ENCODE results near the gene CTSO.
"Not testable (repeated sequence)": the region's sequence is repeated elsewhere in the genome, so short reads cannot be mapped to it uniquely, and the experiment has no call there.

The CTSO gene

GRCh38 chr4:155959417-155959816, 5.8 kb upstream of the CTSO start:
- DNase-seq (ENCODE audit: low read depth), result no peak
- no peak overlapping the region for H3K4me3 ChIP-seq (ENCODE audit: low read depth, low read length)

GRCh38 chr4:155956461-155956860, 2.8 kb upstream of the CTSO start:
- no peak for DNase-seq (ENCODE audit: low read depth)

GRCh38 chr4:155954939-155955338, 1.3 kb upstream of the CTSO start:
- H3K4me3 ChIP-seq (ENCODE audit: low read depth, low read length), result no peak overlapping the region
- no peak for DNase-seq (ENCODE audit: low read depth)

More at GRCh38 chr4:155956461-155956860, 2.8 kb upstream of the CTSO start:
- H3K4me3 ChIP-seq (ENCODE audit: low read depth, low read length), result no peak overlapping the region

- no peak for DNase-seq (ENCODE audit: low read depth)
- H3K4me3 ChIP-seq (ENCODE audit: low read depth, low read length), result peak overlapping the region; percentile 70
Observed at GRCh38 chr4:155954118-155954685, 536 bp upstream of the CTSO start.

- peak overlapping the region; percentile 70 for H3K4me3 ChIP-seq (ENCODE audit: low read depth, low read length)
- no peak for DNase-seq (ENCODE audit: low read depth)
Observed at GRCh38 chr4:155952501-155952901, 1.2 kb downstream of the CTSO start.

- no peak for DNase-seq (ENCODE audit: low read depth)
- H3K4me3 ChIP-seq (ENCODE audit: low read depth, low read length), result no peak overlapping the region
Observed at GRCh38 chr4:155950461-155950860, 3.2 kb downstream of the CTSO start.

- DNase-seq (ENCODE audit: low read depth), result no peak
- no peak overlapping the region for H3K4me3 ChIP-seq (ENCODE audit: low read depth, low read length)
Observed at GRCh38 chr4:155948541-155948940, 5.1 kb downstream of the CTSO start.

GRCh38 chr4:155946486-155946885, 7.2 kb downstream of the CTSO start:
- H3K4me3 ChIP-seq (ENCODE audit: low read depth, low read length), result no peak overlapping the region
- DNase-seq (ENCODE audit: low read depth), result no peak

- no peak for DNase-seq (ENCODE audit: low read depth)
- no peak overlapping the region for H3K4me3 ChIP-seq (ENCODE audit: low read depth, low read length)
Observed at GRCh38 chr4:155944516-155944915, 9.2 kb downstream of the CTSO start.

GRCh38 chr4:155943605-155944291, 9.9 kb downstream of the CTSO start:
- no peak for DNase-seq (ENCODE audit: low read depth)
- no peak overlapping the region for H3K4me3 ChIP-seq (ENCODE audit: low read depth, low read length)

GRCh38 chr4:155941820-155942219, 11.8 kb downstream of the CTSO start:
- no peak for DNase-seq (ENCODE audit: low read depth)
- H3K4me3 ChIP-seq (ENCODE audit: low read depth, low read length), result no peak overlapping the region

- no peak overlapping the region for H3K4me3 ChIP-seq (ENCODE audit: low read depth, low read length)
- no peak for DNase-seq (ENCODE audit: low read depth)
Observed at GRCh38 chr4:155941085-155941790, 12.4 kb downstream of the CTSO start.

GRCh38 chr4:155935389-155935986, 18.2 kb downstream of the CTSO start:
- no peak overlapping the region for H3K4me3 ChIP-seq (ENCODE audit: low read depth, low read length)
- no peak for DNase-seq (ENCODE audit: low read depth)

- DNase-seq (ENCODE audit: low read depth); H3K4me3 ChIP-seq (ENCODE audit: low read depth, low read length): not testable (repeated sequence)
Observed at GRCh38 chr4:155934634-155935033, 19.0 kb downstream of the CTSO start.

- DNase-seq (ENCODE audit: low read depth), result no peak
- no peak overlapping the region for H3K4me3 ChIP-seq (ENCODE audit: low read depth, low read length)
Observed at GRCh38 chr4:155931634-155932033, 22.0 kb downstream of the CTSO start.

GRCh38 chr4:155930330-155930729, 23.3 kb downstream of the CTSO start:
- no peak for DNase-seq (ENCODE audit: low read depth)
- H3K4me3 ChIP-seq (ENCODE audit: low read depth, low read length), result no peak overlapping the region

GRCh38 chr4:155929833-155930232, 23.8 kb downstream of the CTSO start:
- H3K4me3 ChIP-seq (ENCODE audit: low read depth, low read length), result no peak overlapping the region
- no peak for DNase-seq (ENCODE audit: low read depth)

- DNase-seq (ENCODE audit: low read depth), result no peak
- H3K4me3 ChIP-seq (ENCODE audit: low read depth, low read length), result no peak overlapping the region
Observed at GRCh38 chr4:155924637-155925036, 29.0 kb downstream of the CTSO start.

GRCh38 chr4:155921597-155921996, 32.1 kb downstream of the CTSO start:
- no peak for DNase-seq (ENCODE audit: low read depth)
- H3K4me3 ChIP-seq (ENCODE audit: low read depth, low read length), result no peak overlapping the region

GRCh38 chr4:155914782-155915181, 38.9 kb downstream of the CTSO start:
- DNase-seq (ENCODE audit: low read depth), result no peak
- no peak overlapping the region for H3K4me3 ChIP-seq (ENCODE audit: low read depth, low read length)

All from skeletal muscle cell (primary cell).